Measurements from ENCODE around the gene SLC6A2. TPM values are rescaled to one million over a fixed set of nuclear protein-coding genes. Genes with fewer than 3 reads are reported as not detected.

The SLC6A2 gene
- total RNA-seq, 1 experiment from 2014 or later: 0.61 TPM

- Histone ChIP-seq H3K9me2 (ENCODE audit: insufficient read depth) (no peaks in the 10 kb centered on the region), H3K27me3 (ENCODE audit: insufficient read depth, low read depth) (no peaks in the 10 kb centered on the region), H3K36me3 (ENCODE audit: low read depth) (no peaks in the 10 kb centered on the region), H3K27ac (no peak overlapping the region), H3K9me3 (ENCODE audit: insufficient read depth, low read depth) (peaks cover 10% of the 10 kb centered on the region; the same call in 1 of the 2 replicates), H3K79me2 (ENCODE audit: low read depth) (no peaks in the 10 kb centered on the region), H2AFZ (no peak overlapping the region), H4K20me1 (ENCODE audit: insufficient read depth) (no peaks in the 10 kb centered on the region), H3F3A (ENCODE audit: insufficient read depth, low read depth) (peaks cover 3% of the 10 kb centered on the region; the same call in 1 of the 2 replicates), H3K4me3 (no peak overlapping the region), H3K4me2 (no peak overlapping the region), H3K4me1 (replicated peaks; ENCODE audit: insufficient read depth) (peaks cover 4% of the 10 kb centered on the region)
- no TSS peak for BruUV-seq (replicated peaks)
- ChIA-PET POLR2A (ENCODE audit: unreplicated experiment) (no interaction called here), CTCF (no interaction called here)
- no peak for DNase-seq
- intact Hi-C loops (cut with micrococcal nuclease; ENCODE audit: unreplicated experiment): no loop called here
- no peak for TF ChIP-seq EZH2 (IDR thresholded peaks at IDR 0.05; ENCODE audit: low read depth)
- no peak for TF ChIP-seq CTCF (conservative IDR thresholded peaks at IDR 0.05)
These were observed 27.4 kb upstream of the SLC6A2 start for GRCh38 chr16:55628306-55628968.

- no peak for DNase-seq
These were observed 25.0 kb upstream of the SLC6A2 start for GRCh38 chr16:55630774-55631173.

GRCh38 chr16:55632259-55632658, 23.5 kb upstream of the SLC6A2 start:
- no peak overlapping the region for H3K4me3 ChIP-seq
- no peaks in the 10 kb centered on the region for H3K27me3 ChIP-seq (ENCODE audit: insufficient read depth, low read depth)
- H3K9me3 ChIP-seq (ENCODE audit: insufficient read depth, low read depth): peaks cover 15% of the 10 kb centered on the region; the same call in 1 of the 2 replicates
- intact Hi-C loops (cut with micrococcal nuclease; ENCODE audit: unreplicated experiment): no loop called here
- H3K36me3 ChIP-seq (ENCODE audit: low read depth): no peaks in the 10 kb centered on the region
- POLR2A ChIA-PET (ENCODE audit: unreplicated experiment): no interaction called here
- no peak overlapping the region for H2AFZ ChIP-seq
- CTCF ChIA-PET: no interaction called here
- H3K27ac ChIP-seq: no peak overlapping the region
- H4K20me1 ChIP-seq (ENCODE audit: insufficient read depth): no peaks in the 10 kb centered on the region
- no peak overlapping the region for H3K4me2 ChIP-seq
- H3K79me2 ChIP-seq (ENCODE audit: low read depth): no peaks in the 10 kb centered on the region
- TF ChIP-seq CTCF (conservative IDR thresholded peaks at IDR 0.05): no peak
- no peak for TF ChIP-seq EZH2 (IDR thresholded peaks at IDR 0.05; ENCODE audit: low read depth)
- no peaks in the 10 kb centered on the region for H3K9me2 ChIP-seq (ENCODE audit: insufficient read depth)
- no TSS peak for BruUV-seq (replicated peaks)
- peaks cover 14% of the 10 kb centered on the region for H3K4me1 ChIP-seq (replicated peaks; ENCODE audit: insufficient read depth)
- H3F3A ChIP-seq (ENCODE audit: insufficient read depth, low read depth): peaks cover 6% of the 10 kb centered on the region; the same call in 1 of the 2 replicates
- no peak for DNase-seq

More at GRCh38 chr16:55630774-55631173, 25.0 kb upstream of the SLC6A2 start:
- ChIA-PET POLR2A (ENCODE audit: unreplicated experiment) (no interaction called here), CTCF (no interaction called here)
- Histone ChIP-seq H3K36me3 (ENCODE audit: low read depth) (no peaks in the 10 kb centered on the region), H3K9me3 (ENCODE audit: insufficient read depth, low read depth) (peaks cover 15% of the 10 kb centered on the region; the same call in 1 of the 2 replicates), H2AFZ (no peak overlapping the region), H3F3A (ENCODE audit: insufficient read depth, low read depth) (no peaks in the 10 kb centered on the region), H4K20me1 (ENCODE audit: insufficient read depth) (no peaks in the 10 kb centered on the region), H3K4me1 (replicated peaks; ENCODE audit: insufficient read depth) (no peaks in the 10 kb centered on the region; the same call in 1 of the 2 replicates), H3K27ac (no peak overlapping the region), H3K4me2 (no peak overlapping the region), H3K4me3 (no peak overlapping the region), H3K9me2 (ENCODE audit: insufficient read depth) (no peaks in the 10 kb centered on the region), H3K79me2 (ENCODE audit: low read depth) (no peaks in the 10 kb centered on the region), H3K27me3 (ENCODE audit: insufficient read depth, low read depth) (no peaks in the 10 kb centered on the region)
- no TSS peak for BruUV-seq (replicated peaks)
- intact Hi-C loops (cut with micrococcal nuclease; ENCODE audit: unreplicated experiment): no loop called here
- no peak for TF ChIP-seq EZH2 (IDR thresholded peaks at IDR 0.05; ENCODE audit: low read depth)
- no peak for TF ChIP-seq CTCF (conservative IDR thresholded peaks at IDR 0.05)

All from PC-9 (cell line).